Esophagus muscularis mucosa (tissue), 3 donors: Measurements from ENCODE around the gene SETMAR.

Experiments
- POLR2AphosphoS5 ChIP-seq, 2 donors: sonication (generic); formaldehyde crosslinking; IDR thresholded peaks; one replicate each; pipeline ENCODE4 v1.6.1; 2017; ENCODE audit warnings: antibody characterized with exemption in 2 of 2
- TF ChIP-seq, protein P1 (sequence below), 3 experiments: fragments of 200-600 bp in 2 of 3; fragments of 450-650 bp in 1 of 3; sonication (generic) in 2 of 3; IDR thresholded peaks; one replicate each; pipeline ENCODE4 v1.5.1; 2017 to 2019; ENCODE audit warnings: antibody characterized with exemption in 3 of 3, mild to moderate bottlenecking in 2 of 3, moderate library complexity in 1 of 3

DNA sequence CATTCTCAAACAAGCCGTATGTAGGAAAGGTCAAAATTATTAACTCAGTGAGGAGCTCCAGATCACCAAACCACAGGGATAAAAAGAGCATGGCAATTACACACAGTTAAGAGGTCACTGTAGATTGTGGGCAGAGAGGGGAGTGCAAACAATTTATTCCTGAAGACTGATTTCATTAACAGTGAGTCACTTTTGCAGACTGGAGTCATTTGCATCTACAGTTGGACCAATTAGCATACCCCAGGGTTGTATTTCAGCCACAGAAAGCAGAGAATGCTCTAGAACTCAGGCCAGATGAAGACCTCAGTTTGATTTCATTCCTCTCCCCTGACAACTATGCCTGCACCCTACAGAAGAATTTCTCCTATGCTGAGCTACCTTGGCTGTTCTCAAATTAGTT lies 40.1 kb downstream of the SETMAR start:
- TF ChIP-seq, protein P1, sequence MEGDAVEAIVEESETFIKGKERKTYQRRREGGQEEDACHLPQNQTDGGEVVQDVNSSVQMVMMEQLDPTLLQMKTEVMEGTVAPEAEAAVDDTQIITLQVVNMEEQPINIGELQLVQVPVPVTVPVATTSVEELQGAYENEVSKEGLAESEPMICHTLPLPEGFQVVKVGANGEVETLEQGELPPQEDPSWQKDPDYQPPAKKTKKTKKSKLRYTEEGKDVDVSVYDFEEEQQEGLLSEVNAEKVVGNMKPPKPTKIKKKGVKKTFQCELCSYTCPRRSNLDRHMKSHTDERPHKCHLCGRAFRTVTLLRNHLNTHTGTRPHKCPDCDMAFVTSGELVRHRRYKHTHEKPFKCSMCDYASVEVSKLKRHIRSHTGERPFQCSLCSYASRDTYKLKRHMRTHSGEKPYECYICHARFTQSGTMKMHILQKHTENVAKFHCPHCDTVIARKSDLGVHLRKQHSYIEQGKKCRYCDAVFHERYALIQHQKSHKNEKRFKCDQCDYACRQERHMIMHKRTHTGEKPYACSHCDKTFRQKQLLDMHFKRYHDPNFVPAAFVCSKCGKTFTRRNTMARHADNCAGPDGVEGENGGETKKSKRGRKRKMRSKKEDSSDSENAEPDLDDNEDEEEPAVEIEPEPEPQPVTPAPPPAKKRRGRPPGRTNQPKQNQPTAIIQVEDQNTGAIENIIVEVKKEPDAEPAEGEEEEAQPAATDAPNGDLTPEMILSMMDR (IDR thresholded peaks at IDR 0.05), result no peak
- TF ChIP-seq POLR2AphosphoS5 (IDR thresholded peaks at IDR 0.05), result no peak
